Measurements from ENCODE around the gene STIL. TPM values are rescaled to one million over a fixed set of nuclear protein-coding genes. Genes with fewer than 3 reads are reported as not detected.

The STIL gene
- total and polyA plus RNA-seq, 2 donors from 2014 or later, result 0.28 to 2.5 TPM

- Histone ChIP-seq H3K27ac (ENCODE audit: low read depth in 2 of 2, low read length in 2 of 2) (peak overlapping the region in 1 of 2 donors; percentile 7), H3K27me3 (ENCODE audit: control insufficient read depth, insufficient read depth, low read length) (peaks cover 61% of the 10 kb centered on the region), H3K9me3 (ENCODE audit: control insufficient read depth in 2 of 3, insufficient read depth in 1 of 3, low read length in 3 of 3) (no peaks in the 10 kb centered on the region), H3K4me3 (ENCODE audit: low read length in 3 of 3) (peak overlapping the region in 1 of 3 donors; percentile 20), H3K36me3 (ENCODE audit: control insufficient read depth in 2 of 3, insufficient read depth in 3 of 3, low read length in 3 of 3) (no peaks in the 10 kb centered on the region), H3K9ac (ENCODE audit: low read length in 3 of 3) (no peak overlapping the region), H3K4me1 (ENCODE audit: control insufficient read depth in 2 of 3, insufficient read depth in 2 of 3, low read depth in 1 of 3, low read length in 3 of 3) (peaks cover 0 to 8% (median 0%) of the 10 kb centered on the region in 3 donors)
- no peak for TF ChIP-seq CTCF (IDR thresholded peaks at IDR 0.05; ENCODE audit: borderline replicate concordance, extremely low read depth, insufficient read depth)
- FAIRE-seq, result no peak
- DNase-seq, result peak in 3 of 5 donors; percentile 13 to 61 (median 32)
- intact Hi-C loops (cut with DNase I), result no loop called here
Observed at GRCh38 chr1:47224676-47225399, 89.1 kb downstream of the STIL start.

- DNase-seq, result peak in 1 of 5 donors; percentile 37
- peaks cover 0 to 8% (median 0%) of the 10 kb centered on the region in 3 donors for H3K4me1 ChIP-seq (ENCODE audit: control insufficient read depth in 2 of 3, insufficient read depth in 2 of 3, low read depth in 1 of 3, low read length in 3 of 3)
- intact Hi-C loops (cut with DNase I), result no loop called here
- H3K9me3 ChIP-seq (ENCODE audit: control insufficient read depth in 2 of 3, insufficient read depth in 1 of 3, low read length in 3 of 3), result no peaks in the 10 kb centered on the region
- H3K27ac ChIP-seq (ENCODE audit: low read depth in 2 of 2, low read length in 2 of 2), result no peak overlapping the region
- FAIRE-seq, result no peak
- H3K4me3 ChIP-seq (ENCODE audit: low read length in 3 of 3), result no peak overlapping the region
- no peak overlapping the region for H3K9ac ChIP-seq (ENCODE audit: low read length in 3 of 3)
- peaks cover 53% of the 10 kb centered on the region for H3K27me3 ChIP-seq (ENCODE audit: control insufficient read depth, insufficient read depth, low read length)
- no peaks in the 10 kb centered on the region for H3K36me3 ChIP-seq (ENCODE audit: control insufficient read depth in 2 of 3, insufficient read depth in 3 of 3, low read length in 3 of 3)
- TF ChIP-seq CTCF (IDR thresholded peaks at IDR 0.05; ENCODE audit: borderline replicate concordance, extremely low read depth, insufficient read depth), result no peak
Observed at GRCh38 chr1:47223921-47224675, 89.8 kb downstream of the STIL start.

- H3K9me3 ChIP-seq (ENCODE audit: control insufficient read depth in 2 of 3, insufficient read depth in 1 of 3, low read length in 3 of 3), result no peaks in the 10 kb centered on the region
- peaks cover 0 to 8% (median 0%) of the 10 kb centered on the region in 3 donors for H3K4me1 ChIP-seq (ENCODE audit: control insufficient read depth in 2 of 3, insufficient read depth in 2 of 3, low read depth in 1 of 3, low read length in 3 of 3)
- TF ChIP-seq CTCF (IDR thresholded peaks at IDR 0.05; ENCODE audit: borderline replicate concordance, extremely low read depth, insufficient read depth), result no peak
- intact Hi-C loops (cut with DNase I), result no loop called here
- H3K4me3 ChIP-seq (ENCODE audit: low read length in 3 of 3), result no peak overlapping the region
- H3K27ac ChIP-seq (ENCODE audit: low read depth in 2 of 2, low read length in 2 of 2), result no peak overlapping the region
- H3K9ac ChIP-seq (ENCODE audit: low read length in 3 of 3), result no peak overlapping the region
- DNase-seq (peak in 1 of 5 donors; percentile 31), FAIRE-seq (no peak)
- H3K36me3 ChIP-seq (ENCODE audit: control insufficient read depth in 2 of 3, insufficient read depth in 3 of 3, low read length in 3 of 3), result no peaks in the 10 kb centered on the region
- H3K27me3 ChIP-seq (ENCODE audit: control insufficient read depth, insufficient read depth, low read length), result peaks cover 46% of the 10 kb centered on the region
Observed at GRCh38 chr1:47223174-47223920, 90.6 kb downstream of the STIL start.

Measured in kidney (tissue), 14 donors.